Measurements from ENCODE around the gene AIF1.

Gene AIF1

GRCh38 chr6:31586008-31586407, 29.0 kb upstream of the AIF1 start, which contains the start of gene LST1:
Gene LST1 (plus strand): TSS chr6:31586277. CDS start chr6:31587300, 1,023 bp downstream.
- no peak for TF ChIP-seq CTCF (IDR thresholded peaks at IDR 0.05)

- no peak for TF ChIP-seq CTCF (IDR thresholded peaks at IDR 0.05)
Observed at GRCh38 chr6:31586599-31587281, 28.3 kb upstream of the AIF1 start.

GRCh38 chr6:31587791-31588777, 26.9 kb upstream of the AIF1 start:
- no peak for TF ChIP-seq CTCF (IDR thresholded peaks at IDR 0.05)

GRCh38 chr6:31588871-31589650, 26.0 kb upstream of the AIF1 start:
- TF ChIP-seq CTCF (IDR thresholded peaks at IDR 0.05): no peak

GRCh38 chr6:31592396-31592771, 22.6 kb upstream of the AIF1 start:
- no peak for TF ChIP-seq CTCF (IDR thresholded peaks at IDR 0.05)

GRCh38 chr6:31597006-31597405, 18.0 kb upstream of the AIF1 start:
- no peak for TF ChIP-seq CTCF (IDR thresholded peaks at IDR 0.05)

GRCh38 chr6:31607317-31607716, 7.7 kb upstream of the AIF1 start:
- no peak for TF ChIP-seq CTCF (IDR thresholded peaks at IDR 0.05)
